DND-41 (cell line): ENCODE results near the gene ANKRD33.
A peak's percentile ranks its signal among the peaks of the same experiment; 100 is the strongest.

Experiments used
- ATAC-seq: fragments of 200-7000 bp; cut with Tn5 transposase; 3 replicates; pipeline ENCODE4 v1.9.1; 2021; ENCODE audit warnings: low read depth; ENCODE audit not compliant: insufficient read depth
- DNase-seq: peaks from one replicate; pipeline ENCODE4 v3.0.0-alpha.2; 2020
- H2AFZ ChIP-seq: 2 replicates; pipeline ENCODE4 v1.6.0; 2012; ENCODE audit warnings: low read depth, low read length
- H3K27ac ChIP-seq: 2 replicates; pipeline ENCODE4 v1.5.1; 2012; ENCODE audit warnings: low read length, inconsistent platforms
- H3K27me3 ChIP-seq: fragments of 200-600 bp; sonication (generic); 2 replicates; pipeline ENCODE4 v1.6.0; 2012; ENCODE audit warnings: low read length, mild to moderate bottlenecking, inconsistent platforms; ENCODE audit not compliant: insufficient read depth, poor library complexity
- H3K36me3 ChIP-seq: 2 replicates; pipeline ENCODE4 v1.5.1; 2012; ENCODE audit warnings: low read length, inconsistent platforms; ENCODE audit not compliant: insufficient read depth
- H3K4me1 ChIP-seq: 2 replicates; pipeline ENCODE4 v1.5.1; 2012; ENCODE audit warnings: mild to moderate bottlenecking, low read length; ENCODE audit not compliant: insufficient read depth
- H3K4me2 ChIP-seq: 2 replicates; pipeline ENCODE4 v1.6.0; 2012; ENCODE audit warnings: mild to moderate bottlenecking, moderate library complexity, low read length, inconsistent platforms; ENCODE audit not compliant: insufficient read depth
- H3K4me3 ChIP-seq, 2 experiments: fragments of 200-600 bp in 1 of 2; shearing (Covaris generic) in 1 of 2; 2 replicates each; pipeline ENCODE4 v1.5.1; 2012 to 2016; ENCODE audit warnings: inconsistent platforms in 2 of 2, low read length in 2 of 2, mild to moderate bottlenecking in 2 of 2, low read depth in 1 of 2, moderate library complexity in 1 of 2
- H3K79me2 ChIP-seq: 2 replicates; pipeline ENCODE4 v1.6.0; 2012; ENCODE audit warnings: low read length, inconsistent platforms; ENCODE audit not compliant: insufficient read depth
- H3K9ac ChIP-seq: 2 replicates; pipeline ENCODE4 v1.6.0; 2012; ENCODE audit warnings: low read depth, mild to moderate bottlenecking, inconsistent platforms, low read length, moderate library complexity
- H3K9me3 ChIP-seq: 2 replicates; pipeline ENCODE4 v1.5.1; 2012; ENCODE audit warnings: low read length, moderate library complexity, mild to moderate bottlenecking, inconsistent platforms; ENCODE audit not compliant: insufficient read depth, severe bottlenecking
- H4K20me1 ChIP-seq: 2 replicates; pipeline ENCODE4 v1.6.0; 2012; ENCODE audit warnings: low read length; ENCODE audit not compliant: insufficient read depth
- CTCF ChIP-seq: IDR thresholded peaks from 2 replicates; pipeline ENCODE4 v1.5.1; 2012; ENCODE audit warnings: borderline replicate concordance, low read length, moderate library complexity, mild to moderate bottlenecking; ENCODE audit not compliant: poor library complexity, severe bottlenecking; ENCODE audit errors: extremely low read depth
- EZH2 ChIP-seq: IDR thresholded peaks from 3 replicates; pipeline ENCODE4 v1.6.1; 2012; ENCODE audit warnings: borderline replicate concordance, low read depth, mild to moderate bottlenecking, moderate library complexity, low read length, inconsistent platforms; ENCODE audit not compliant: severe bottlenecking

Gene ANKRD33

DNA sequence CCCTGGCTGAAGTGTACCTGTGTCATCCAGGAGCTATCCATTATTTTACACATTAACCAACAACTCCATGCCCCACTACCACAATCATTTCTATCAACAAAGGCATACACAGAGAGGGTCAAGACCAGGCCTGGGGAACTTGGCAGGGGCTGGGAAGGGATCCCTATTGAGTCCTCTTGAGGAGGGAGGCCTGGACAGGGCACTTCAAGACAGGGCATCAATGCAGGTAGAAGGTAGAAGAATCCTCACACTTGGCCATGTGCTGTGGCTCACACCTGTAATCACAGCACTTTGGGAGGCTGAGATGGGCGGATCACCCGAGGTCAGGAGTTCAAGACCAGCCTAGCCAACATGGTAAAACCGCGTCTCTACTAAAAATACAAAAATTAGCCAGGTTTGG lies 13.4 kb upstream of the ANKRD33 start:
- no peak for ATAC-seq
- TF ChIP-seq CTCF (no peak), EZH2 (no peak)
- no peak overlapping the region for H3K9ac ChIP-seq

DNA sequence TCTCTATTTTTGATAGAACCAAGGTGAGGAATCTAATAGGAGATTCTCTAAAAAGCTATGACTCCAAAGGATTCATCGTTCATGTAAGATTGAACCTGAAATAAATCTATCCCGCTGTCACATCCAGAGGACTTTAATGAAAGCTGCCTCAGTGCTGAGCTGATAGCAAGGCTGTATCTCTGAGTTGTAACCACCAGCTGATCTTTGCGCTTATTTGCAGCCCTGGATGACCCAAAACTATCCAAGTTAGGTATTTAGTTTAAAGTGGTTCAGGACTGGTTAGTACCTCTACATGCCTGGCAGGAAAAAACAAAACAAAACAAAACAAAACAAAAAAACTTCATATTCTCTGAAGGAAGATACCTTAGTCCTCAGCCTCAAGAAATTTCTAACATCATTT lies 8.8 kb upstream of the ANKRD33 start:
- no peak overlapping the region for H3K27ac ChIP-seq
- no peak overlapping the region for H2AFZ ChIP-seq
- no peaks in the 10 kb centered on the region for H3K79me2 ChIP-seq
- H3K9ac ChIP-seq: no peak overlapping the region
- no peaks in the 10 kb centered on the region for H3K9me3 ChIP-seq
- DNase-seq (no peak), ATAC-seq (no peak)
- H4K20me1 ChIP-seq: no peaks in the 10 kb centered on the region
- H3K4me1 ChIP-seq: no peaks in the 10 kb centered on the region
- H3K4me2 ChIP-seq: no peak overlapping the region
- TF ChIP-seq EZH2: no peak
- no peak for TF ChIP-seq CTCF
- H3K27me3 ChIP-seq: no peaks in the 10 kb centered on the region
- H3K4me3 ChIP-seq: no peak overlapping the region
- no peaks in the 10 kb centered on the region for H3K36me3 ChIP-seq

More for the DNA sequence above, 13.4 kb upstream of the ANKRD33 start:
- Histone ChIP-seq H2AFZ (no peak overlapping the region), H3K27me3 (no peaks in the 10 kb centered on the region), H3K4me3 (no peak overlapping the region), H3K27ac (no peak overlapping the region), H3K9me3 (no peaks in the 10 kb centered on the region), H3K36me3 (no peaks in the 10 kb centered on the region), H3K79me2 (no peaks in the 10 kb centered on the region), H3K4me1 (no peaks in the 10 kb centered on the region), H3K4me2 (no peak overlapping the region), H4K20me1 (no peaks in the 10 kb centered on the region)
- no peak for DNase-seq

DNA sequence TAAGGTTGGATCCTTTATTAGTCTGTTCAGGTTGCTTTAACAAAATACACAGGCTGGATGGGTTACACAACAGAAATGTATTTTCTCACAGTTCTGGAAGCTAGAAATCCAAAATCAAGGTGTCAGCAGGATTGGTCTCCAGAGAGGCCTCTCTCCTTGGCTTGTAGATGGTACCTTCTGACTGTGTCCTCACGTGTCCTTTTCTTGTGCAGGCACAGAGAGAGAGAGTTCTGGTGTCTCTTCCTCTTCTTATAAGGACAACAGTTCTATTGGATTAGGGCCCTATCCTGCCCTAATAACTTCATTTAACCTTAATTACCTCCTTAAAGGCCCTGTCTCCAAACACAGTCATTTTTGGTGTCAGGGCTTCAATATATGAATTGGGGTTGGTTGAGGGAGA lies 4.6 kb upstream of the ANKRD33 start:
- Histone ChIP-seq H2AFZ (0 out of 2 replicates have a peak overlapping the region, but pooled peaks have one; percentile 3), H3K27me3 (no peaks in the 10 kb centered on the region), H3K36me3 (no peaks in the 10 kb centered on the region), H3K27ac (no peak overlapping the region), H3K9me3 (peaks cover 1% of the 10 kb centered on the region), H3K4me3 (no peak overlapping the region), H3K9ac (no peak overlapping the region), H3K79me2 (no peaks in the 10 kb centered on the region), H3K4me1 (peaks cover 11% of the 10 kb centered on the region), H3K4me2 (no peak overlapping the region), H4K20me1 (no peaks in the 10 kb centered on the region)
- DNase-seq (no peak), ATAC-seq (no peak)
- TF ChIP-seq CTCF (no peak), EZH2 (no peak)

GRCh38 chr12:51883998-51884675 lies 3.8 kb upstream of the ANKRD33 start:
- Histone ChIP-seq H3K27me3 (no peaks in the 10 kb centered on the region), H4K20me1 (no peaks in the 10 kb centered on the region), H2AFZ (no peak overlapping the region), H3K4me3 (no peak overlapping the region), H3K9ac (no peak overlapping the region), H3K27ac (no peak overlapping the region), H3K4me2 (no peak overlapping the region), H3K4me1 (peaks cover 11% of the 10 kb centered on the region), H3K79me2 (no peaks in the 10 kb centered on the region), H3K36me3 (no peaks in the 10 kb centered on the region), H3K9me3 (peaks cover 1% of the 10 kb centered on the region)
- DNase-seq (no peak), ATAC-seq (no peak)
- no peak for TF ChIP-seq EZH2
- no peak for TF ChIP-seq CTCF
